Kasumi-1 (cell line): ENCODE measurements around the gene TOM1L2.
"Not testable (repeated sequence)": the region's sequence is repeated elsewhere in the genome, so short reads cannot be mapped to it uniquely, and the experiment has no call there.

ENCODE experiments used
- DNase-seq, 2 experiments: peaks; one replicate each; lab custom pipeline; 2025; lab: John Stamatoyannopoulos, UW

The TOM1L2 gene

GRCh38 chr17:17970699-17971430, 1.3 kb downstream of the TOM1L2 start:
- DNase-seq: no peak

DNA sequence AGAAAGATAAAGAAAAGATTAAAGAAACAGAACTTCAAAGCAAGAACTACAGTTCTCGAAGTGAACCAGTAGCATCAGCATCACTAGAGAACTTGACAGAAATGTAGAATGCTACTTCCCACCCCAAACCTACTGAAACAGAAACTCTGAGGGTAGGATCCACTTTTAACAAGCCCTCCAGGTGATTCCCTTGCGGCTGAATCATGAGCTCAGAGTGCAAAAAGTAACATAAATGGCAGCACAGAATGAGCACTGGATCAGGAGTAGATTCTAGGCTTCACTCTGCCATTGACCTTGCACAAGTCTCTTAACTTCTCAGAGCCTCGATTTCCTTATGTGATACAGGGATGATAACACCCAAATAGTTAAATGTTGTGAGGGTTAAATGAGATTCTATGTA, 5.8 kb downstream of the TOM1L2 start:
- DNase-seq: no peak

DNA sequence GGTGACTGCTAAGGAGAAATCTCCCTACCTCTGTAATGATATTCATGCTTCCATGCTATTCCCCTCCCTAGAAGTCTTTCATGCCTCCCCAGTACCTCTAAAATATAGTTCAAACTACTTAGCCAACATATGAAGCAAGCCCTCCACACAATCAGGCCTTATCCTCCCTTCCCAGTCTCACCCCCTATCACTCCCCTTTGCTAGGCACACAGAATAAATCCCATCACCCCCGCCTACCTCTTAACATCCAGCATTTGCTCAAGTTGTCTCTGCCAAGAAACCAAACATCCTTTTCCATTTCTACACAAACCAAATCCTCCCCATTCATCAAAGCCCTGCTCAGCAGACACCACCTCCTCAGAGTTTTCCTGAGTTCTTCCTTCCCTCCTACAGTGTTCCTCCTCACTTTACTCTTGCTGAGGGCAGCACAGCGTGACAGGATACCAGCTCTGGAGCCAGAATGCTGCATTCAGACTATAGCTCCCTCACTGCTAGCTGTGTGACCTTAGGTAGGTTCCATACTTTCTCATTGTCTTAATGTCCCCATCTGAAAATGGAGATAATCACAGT, 7.0 kb downstream of the TOM1L2 start:
- DNase-seq: no peak

DNA sequence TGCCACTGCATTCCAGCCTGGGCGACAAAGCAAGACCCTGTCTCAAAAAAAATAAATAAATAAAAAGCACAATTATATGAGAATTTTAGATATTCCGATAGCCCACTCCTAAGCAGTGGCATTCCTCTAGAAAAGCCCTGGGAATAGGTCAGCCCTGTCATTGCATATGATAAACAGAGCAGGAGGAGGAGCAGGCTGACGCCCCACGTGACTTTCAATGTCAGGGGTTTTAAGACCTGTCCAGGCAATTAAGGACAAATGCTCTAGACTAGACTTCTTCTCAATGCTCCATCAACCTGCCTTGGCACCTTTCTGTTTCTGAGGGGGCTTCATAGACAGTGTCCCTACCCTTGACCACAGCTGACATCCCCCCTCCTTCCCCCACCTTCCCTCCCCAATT, 7.5 kb downstream of the TOM1L2 start:
- DNase-seq: no peak

- no peak for DNase-seq
Measured at GRCh38 chr17:17963694-17964436, 8.3 kb downstream of the TOM1L2 start.

DNA sequence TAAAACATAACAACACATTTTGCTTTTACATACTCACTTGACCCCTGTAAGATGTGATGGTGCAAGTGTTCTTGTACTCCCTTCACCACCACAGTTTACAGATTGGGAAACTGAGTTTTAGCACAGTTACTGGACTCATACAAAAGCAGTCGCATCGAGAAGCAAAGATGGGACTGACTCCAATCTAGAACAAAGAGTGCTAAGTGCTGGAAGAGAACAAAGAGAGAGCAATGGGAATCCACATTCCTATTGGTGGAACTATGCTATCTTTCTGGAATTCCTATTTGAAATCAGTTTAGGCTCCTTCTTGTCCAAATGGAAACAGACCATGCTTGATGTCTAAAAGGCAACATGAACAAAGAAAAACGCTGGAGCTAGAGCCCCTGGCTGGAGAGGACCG, 9.1 kb downstream of the TOM1L2 start:
- no peak for DNase-seq

GRCh38 chr17:17960500-17961030, 11.6 kb downstream of the TOM1L2 start:
- no peak for DNase-seq

- DNase-seq: no peak
Measured at GRCh38 chr17:17959520-17960361, 12.5 kb downstream of the TOM1L2 start.

DNA sequence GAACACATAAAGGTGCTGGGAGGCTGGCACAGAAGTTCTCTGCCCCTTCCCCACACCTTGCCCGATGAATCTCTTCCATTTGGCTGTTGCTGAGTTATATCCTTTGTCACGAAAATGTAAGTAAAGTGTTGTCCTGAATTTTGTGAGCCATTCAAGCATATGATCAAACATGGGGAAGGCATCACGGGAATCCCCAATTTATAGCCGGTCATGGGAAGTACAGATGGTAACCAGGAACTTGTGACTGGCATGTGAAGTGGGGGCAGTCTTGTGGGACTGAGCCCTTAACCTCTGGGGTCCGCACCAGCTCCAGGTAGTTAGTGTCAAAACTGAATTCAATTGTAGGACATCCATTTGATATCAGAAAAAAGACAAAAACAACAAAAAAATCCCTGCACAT, 13.2 kb downstream of the TOM1L2 start:
- no peak for DNase-seq

GRCh38 chr17:17957584-17957916, 14.7 kb downstream of the TOM1L2 start:
- DNase-seq: no peak

DNA sequence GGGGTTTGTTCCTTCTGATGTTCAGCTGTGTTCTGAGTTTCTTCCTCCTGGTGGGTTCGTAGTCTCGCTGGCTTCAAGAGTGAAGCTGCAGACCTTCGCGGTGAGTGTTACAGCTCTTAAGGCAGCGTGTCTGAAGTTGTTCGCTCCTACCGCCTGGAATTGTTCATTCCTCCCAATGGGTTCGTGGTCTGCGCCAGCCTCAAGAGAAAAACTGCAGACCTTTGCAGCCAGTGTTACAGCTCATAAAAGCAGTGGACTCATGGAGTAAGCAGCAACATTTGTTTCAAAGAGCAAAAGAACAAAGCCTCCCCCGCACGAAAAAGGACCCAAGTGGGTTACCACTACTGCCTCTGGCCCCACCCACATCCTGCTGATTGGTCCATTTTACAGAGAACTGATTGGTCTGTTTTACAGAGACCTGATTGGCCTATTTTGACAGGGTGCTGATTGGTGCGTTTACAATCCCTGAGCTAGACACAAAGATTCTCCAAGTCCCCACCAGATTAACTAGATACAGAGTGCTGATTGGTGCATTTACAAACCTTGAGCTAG, 16.3 kb downstream of the TOM1L2 start:
- DNase-seq: not testable (repeated sequence)

GRCh38 chr17:17954079-17954478, 18.1 kb downstream of the TOM1L2 start:
- DNase-seq: no peak

DNA sequence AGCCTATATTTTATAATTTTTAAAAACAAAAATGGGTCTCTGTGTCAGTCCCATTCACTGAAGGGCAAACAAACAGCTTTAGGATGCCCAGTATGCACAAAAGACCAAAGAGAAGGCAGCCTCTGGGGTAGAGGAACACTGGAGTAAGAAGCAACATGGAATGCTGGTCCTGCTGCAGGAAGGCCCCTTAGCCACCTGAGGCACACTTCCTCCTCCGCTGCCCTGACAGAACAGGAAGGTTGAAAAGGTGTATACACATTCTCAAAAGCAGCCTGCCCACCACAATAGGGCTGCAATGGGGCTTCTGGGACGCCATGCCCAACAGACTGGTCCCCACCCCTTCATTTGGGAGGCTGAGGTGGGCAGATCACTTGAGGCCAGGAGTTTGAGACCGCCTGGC, 19.5 kb downstream of the TOM1L2 start:
- DNase-seq: no peak

GRCh38 chr17:17951524-17951923, 20.7 kb downstream of the TOM1L2 start:
- DNase-seq: no peak

DNA sequence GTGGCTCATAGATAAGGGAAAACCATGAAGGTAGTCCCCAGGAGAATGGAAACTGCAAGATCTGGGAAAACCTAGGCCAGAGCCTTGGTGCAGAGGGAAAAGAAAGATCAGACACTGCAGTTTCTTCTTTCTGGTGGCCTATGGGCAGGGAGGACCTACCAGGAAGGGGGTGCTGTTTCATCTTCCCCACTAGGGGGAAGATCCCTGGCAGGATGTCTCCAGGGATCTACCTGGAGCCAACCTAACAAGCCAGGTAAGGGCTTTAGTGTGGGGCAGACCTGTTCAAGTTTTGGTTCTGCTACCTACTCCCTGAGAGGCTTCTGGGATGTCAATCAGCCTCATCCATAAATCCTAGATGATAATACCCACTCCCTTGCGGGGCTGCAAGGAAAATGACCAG, 21.4 kb downstream of the TOM1L2 start:
- DNase-seq: no peak

GRCh38 chr17:17950347-17950746, 21.9 kb downstream of the TOM1L2 start:
- no peak for DNase-seq

DNA sequence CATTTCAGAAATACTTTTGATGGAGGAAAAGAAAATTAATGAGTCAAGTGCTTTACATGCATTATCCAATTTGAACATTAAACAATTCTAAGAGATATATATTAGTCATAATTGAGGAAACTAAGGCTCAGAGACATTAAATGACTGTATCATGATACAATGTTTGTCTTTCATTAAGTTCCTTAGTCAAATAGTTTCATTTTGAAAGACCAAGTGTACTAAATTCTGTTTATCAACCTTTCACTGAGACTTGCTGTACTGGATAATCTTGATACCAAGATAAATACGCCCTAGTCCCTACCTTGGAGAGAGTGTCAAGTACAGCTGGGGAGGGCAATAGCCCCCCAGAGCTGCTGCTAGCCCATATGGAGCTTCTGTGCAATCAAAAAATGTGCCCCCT, 24.2 kb downstream of the TOM1L2 start:
- DNase-seq: no peak

- DNase-seq: no peak
Measured at GRCh38 chr17:17947309-17947708, 24.9 kb downstream of the TOM1L2 start.

GRCh38 chr17:17946093-17946492, 26.1 kb downstream of the TOM1L2 start:
- DNase-seq: no peak

DNA sequence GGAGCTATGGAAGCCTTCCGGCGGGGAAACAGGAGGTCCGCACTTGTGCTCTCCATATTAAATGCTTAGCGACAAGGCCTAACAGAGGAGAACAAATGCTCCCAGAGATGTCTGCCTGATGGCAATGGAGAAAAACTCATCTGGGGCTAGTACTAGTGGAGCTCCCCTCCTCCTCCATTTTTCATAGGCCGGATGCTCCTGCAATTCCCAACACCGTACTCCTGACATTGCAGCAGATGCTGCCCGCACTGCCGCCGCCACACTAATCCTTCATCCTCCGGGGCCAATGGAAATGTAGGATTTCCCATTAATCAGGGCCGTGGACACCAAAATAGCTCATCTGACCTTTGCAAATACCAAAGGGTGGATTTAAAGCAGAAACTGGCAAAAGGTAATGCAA, 27.5 kb downstream of the TOM1L2 start:
- no peak for DNase-seq

DNA sequence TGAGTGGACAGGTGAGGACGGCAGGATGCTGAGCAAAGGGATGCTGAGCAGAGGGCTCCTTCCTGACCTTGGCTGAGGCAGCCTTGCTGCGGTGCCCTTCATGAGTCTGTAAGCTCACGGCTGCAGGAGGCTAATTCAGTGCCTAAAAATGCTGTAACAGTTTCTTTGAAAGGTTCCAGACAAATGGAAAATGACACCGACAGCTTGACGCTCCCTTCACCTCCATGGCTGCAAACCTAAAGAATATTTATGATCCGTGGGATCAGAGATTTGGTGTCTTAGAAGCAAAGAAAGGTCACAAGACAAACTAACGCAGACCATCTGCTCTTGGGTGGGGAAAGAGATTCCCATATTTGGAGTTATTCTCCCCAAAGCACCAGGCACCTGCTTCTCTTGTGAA, 28.0 kb downstream of the TOM1L2 start:
- DNase-seq: no peak
